Activated CD4-positive, alpha-beta T cell treated with anti-CD3 and anti-CD28 coated beads for 1 hour (primary cell): ENCODE data around the gene FASLG.
"Not testable (repeated sequence)": the region's sequence is repeated elsewhere in the genome, so short reads cannot be mapped to it uniquely, and the experiment has no call there.

ENCODE experiments used
- DNase-seq: peaks from one replicate; pipeline ENCODE4 v3.0.0-alpha.2; 2020

The FASLG gene

DNA sequence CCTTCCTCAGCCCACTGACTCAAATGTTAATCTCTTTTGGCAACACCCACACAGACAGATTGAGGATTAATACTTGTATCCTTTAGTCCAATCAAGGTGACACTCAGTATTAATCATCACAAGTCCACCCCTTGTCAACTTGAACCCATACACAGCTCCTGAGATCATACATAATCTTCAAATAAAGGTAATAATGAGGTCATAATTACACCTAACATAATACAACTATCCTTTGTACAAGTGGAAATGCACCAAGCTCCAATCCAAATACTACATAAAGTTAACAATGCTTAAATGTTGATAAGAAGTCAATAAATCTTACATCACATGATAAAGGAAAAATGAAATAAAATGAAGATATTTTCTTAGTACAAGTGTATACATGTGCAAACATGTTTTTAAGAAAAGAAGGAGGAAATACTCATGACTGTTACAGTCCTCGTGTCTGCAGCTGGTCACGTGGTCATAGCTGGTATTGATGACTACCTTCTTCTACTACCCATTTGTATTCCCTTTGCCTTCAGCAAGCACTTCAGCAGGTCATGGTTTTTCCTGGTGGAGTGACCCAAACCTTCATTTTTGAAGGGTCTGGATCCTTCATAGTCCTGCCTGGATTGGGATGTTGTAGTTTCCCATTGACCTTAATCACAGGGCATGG is 29.7 kb downstream of the FASLG start:
- not testable (repeated sequence) for DNase-seq

DNA sequence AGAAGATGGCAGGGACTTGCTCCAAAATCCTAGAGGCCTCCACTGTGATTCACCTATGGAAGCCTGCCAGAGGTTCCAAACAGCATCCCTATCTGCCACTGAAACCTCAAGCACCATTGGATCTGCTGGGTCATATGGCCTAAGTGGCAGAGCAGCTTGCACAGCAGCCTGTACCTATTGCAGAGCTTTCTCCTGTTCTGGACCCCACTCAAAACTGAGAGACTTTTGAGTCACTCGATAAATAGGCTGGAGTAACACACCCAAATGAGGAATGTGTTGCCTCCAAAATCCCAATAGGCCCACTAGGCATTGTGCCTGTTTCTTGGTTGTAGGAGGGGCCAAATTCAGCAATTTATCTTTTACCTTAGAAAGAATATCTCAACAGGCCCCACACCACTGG is 32.0 kb downstream of the FASLG start:
- DNase-seq, result not testable (repeated sequence)

GRCh38 chr1:172697534-172698002 is 38.7 kb downstream of the FASLG start:
- no peak for DNase-seq

GRCh38 chr1:172698224-172698623 is 39.3 kb downstream of the FASLG start:
- DNase-seq, result no peak

- peak; percentile 72 for DNase-seq
Observed at GRCh38 chr1:172699111-172699510, 40.2 kb downstream of the FASLG start.

DNA sequence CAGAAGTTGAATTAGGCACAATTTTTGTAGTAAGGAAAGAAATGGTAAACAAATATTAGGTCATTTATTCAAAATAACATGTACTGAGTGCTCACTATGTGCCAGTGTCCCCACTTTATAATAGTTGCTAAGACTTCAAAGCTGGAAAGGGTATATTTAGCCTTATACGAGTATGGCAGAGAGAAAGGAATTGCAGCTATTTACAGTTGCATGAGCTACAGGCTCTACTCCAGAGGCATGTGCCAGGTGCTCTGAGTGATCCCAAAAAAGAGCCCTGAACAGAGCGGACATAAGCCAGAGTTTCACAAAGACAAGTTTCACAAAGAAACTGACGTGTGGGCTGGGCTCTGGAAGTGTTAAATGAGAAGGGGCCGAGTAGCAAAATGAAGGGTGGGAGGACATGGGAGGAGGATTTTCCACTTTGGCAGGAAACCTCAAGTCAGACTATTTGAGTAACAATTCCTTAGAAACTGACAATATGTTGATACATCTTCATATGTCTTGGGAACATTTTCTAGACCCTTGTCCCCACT is 40.9 kb downstream of the FASLG start:
- no peak for DNase-seq

- no peak for DNase-seq
Observed at GRCh38 chr1:172700556-172700955, 41.7 kb downstream of the FASLG start.

DNA sequence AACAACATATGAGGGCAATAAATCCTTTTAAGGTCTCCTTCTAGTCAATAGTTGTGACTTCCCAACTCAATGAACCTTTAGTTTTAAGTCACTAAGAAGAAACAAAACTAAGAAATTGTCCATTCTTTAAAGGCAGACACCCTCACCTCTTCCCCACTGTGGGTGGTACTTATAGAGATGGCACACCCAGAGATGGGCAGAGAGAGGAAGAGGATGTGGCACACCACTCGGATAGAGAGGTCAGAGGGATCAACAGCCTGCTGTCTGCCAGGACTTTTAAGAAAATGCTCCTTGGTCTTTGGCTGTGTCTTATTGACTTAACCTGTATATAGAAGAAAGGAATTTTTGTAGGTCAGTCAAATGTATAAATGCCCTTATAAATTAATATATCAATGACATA is 45.1 kb downstream of the FASLG start:
- DNase-seq, result no peak

DNA sequence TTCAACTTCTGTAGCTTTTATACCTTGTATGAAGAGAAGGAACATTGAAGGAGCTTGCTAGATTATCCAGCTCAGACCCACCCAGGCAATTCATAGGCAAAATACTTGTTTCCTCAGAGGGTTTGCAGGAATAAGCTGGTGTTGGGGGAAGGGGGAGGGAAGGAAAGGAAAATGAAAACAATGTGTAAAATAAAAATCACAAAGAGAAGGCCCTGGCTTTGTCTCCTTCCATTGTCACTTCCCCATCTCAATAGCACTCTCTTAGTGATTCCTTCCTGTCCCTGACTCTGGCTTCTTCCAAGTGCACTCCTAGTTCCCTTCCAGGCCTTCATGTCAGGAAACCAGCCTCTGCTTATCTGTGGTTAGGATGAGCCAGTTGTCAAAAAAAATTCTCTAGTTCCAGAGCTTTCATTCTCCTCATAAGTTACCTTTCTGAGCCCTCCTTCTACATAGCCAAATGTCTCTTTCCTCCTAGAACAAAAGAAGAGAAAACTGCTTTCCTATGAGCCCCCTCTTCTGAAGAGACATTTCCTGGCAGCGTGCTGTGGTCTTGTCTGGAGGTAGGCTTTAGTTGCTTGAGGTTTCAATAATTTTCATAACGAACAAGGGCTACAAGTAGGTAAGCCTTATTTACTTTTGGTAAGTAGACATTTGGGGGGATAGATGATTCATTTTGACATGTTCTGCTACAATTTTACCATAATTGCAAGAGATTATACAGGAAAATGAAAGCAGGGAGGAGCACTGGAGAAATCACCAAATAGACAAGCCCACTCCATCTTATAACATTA is 45.7 kb downstream of the FASLG start:
- DNase-seq, result no peak

- DNase-seq, result peak; percentile 32
Observed at GRCh38 chr1:172708452-172708851, 49.5 kb downstream of the FASLG start.

- DNase-seq, result no peak
Observed at GRCh38 chr1:172711558-172711957, 52.7 kb downstream of the FASLG start.

DNA sequence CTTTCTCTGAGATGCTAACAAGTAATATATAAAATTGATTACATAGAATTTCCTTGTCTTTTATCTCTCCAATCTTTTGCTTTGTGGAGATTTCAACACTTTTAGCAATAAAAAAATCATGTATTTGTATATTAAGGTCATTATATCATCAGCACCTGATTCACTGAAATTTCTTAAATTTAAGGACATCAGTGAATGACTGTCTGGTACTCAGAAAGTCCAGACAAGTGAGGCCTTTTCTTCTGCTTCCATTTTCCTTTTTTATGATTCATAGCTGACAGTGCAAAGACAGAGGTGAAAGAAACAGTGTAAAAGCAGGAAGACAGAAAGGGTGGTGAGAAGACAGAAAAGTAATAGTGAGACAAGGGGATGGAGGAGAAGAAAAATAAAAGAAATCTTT is 54.6 kb downstream of the FASLG start:
- no peak for DNase-seq
